Body of pancreas (tissue), 4 donors: ENCODE data around the gene EMC1. TPM values are rescaled to one million over a fixed set of nuclear protein-coding genes. Genes with fewer than 3 reads are reported as not detected.

Source experiments
- ATAC-seq: fragments of 150-250 bp; one replicate; pipeline ENCODE4 v1.9.1; 2016
- DNase-seq, 4 donors: peaks; one replicate each; pipeline ENCODE4 v3.0.0-alpha.2; 2019
- H3K27ac ChIP-seq, 4 donors: fragments of 200-600 bp; sonication (generic); 1 replicate in 3 of 4; 2 replicates in 1 of 4; pipeline versions ENCODE4 v1.5.1 to v1.6.1; 2016 to 2019; ENCODE audit warnings: mild to moderate bottlenecking in 1 of 4, mixed read lengths in 1 of 4, moderate library complexity in 1 of 4
- H3K27me3 ChIP-seq, 2 donors: fragments of 200-600 bp; sonication (generic); one replicate each; pipeline ENCODE4 v1.6.0; 2016; ENCODE audit warnings: mild to moderate bottlenecking in 1 of 2
- H3K36me3 ChIP-seq, 2 donors: fragments of 200-600 bp; sonication (generic); replicated peaks in 1 of 2; 2 replicates each; pipeline ENCODE4 v1.5.1; 2016; ENCODE audit warnings: low read depth in 2 of 2; ENCODE audit not compliant: insufficient read depth in 1 of 2
- H3K4me1 ChIP-seq: fragments of 200-600 bp; sonication (generic); one replicate; pipeline ENCODE4 v1.6.0; 2016
- H3K4me3 ChIP-seq, 2 donors: fragments of 200-600 bp; sonication (generic); 1 replicate in 1 of 2; 2 replicates in 1 of 2; pipeline ENCODE4 v1.5.1; 2016 to 2019
- H3K9me3 ChIP-seq, 3 donors: fragments of 200-600 bp; sonication (generic); 1 replicate in 2 of 3; 2 replicates in 1 of 3; pipeline ENCODE4 v1.5.1; 2016
- POLR2A ChIP-seq, 3 donors: fragments of 450-650 bp; IDR thresholded peaks; one replicate each; pipeline ENCODE4 v1.6.1; 2016; ENCODE audit warnings: antibody characterized with exemption in 3 of 3, mild to moderate bottlenecking in 2 of 3
- WGBS, 2 donors: methylation state at CpG; one replicate each; pipeline ENCODE4 v1.1.5; 2017; 5-methylcytosine and 5-hydroxymethylcytosine counted together
- intact Hi-C: fragments of 100-400 bp; cut with DNase I; formaldehyde crosslinking; loops from one replicate; pipeline ENCODE4 v1.15.1; 2023
- total RNA-seq, 2 donors: library from RNA; depleted of rRNA; stranded (reverse); fragments of >200 nt; gene quantifications; one replicate each; pipeline ENCODE4 v1.1.0, GENCODE V29; 2016
- TF ChIP-seq, protein P1 (sequence below), 7 experiments: fragments of 450-650 bp in 4 of 7; fragments of 200-600 bp in 3 of 7; sonication (generic) in 3 of 7; IDR thresholded peaks; one replicate each; pipeline ENCODE4 v1.5.1; 2016 to 2019; ENCODE audit warnings: antibody characterized with exemption in 7 of 7

Gene EMC1
- total RNA-seq, 2 donors from 2014 or later, result 15.3 to 23.7 TPM

GRCh38 chr1:19197845-19198244 lies 53.5 kb downstream of the EMC1 start:
- Histone ChIP-seq H3K27ac (no peak overlapping the region), H3K4me3 (no peak overlapping the region), H3K4me1 (peaks cover 12% of the 10 kb centered on the region), H3K36me3 (peaks cover 3 to 36% of the 10 kb centered on the region in 2 donors), H3K9me3 (no peaks in the 10 kb centered on the region), H3K27me3 (no peaks in the 10 kb centered on the region)
- intact Hi-C loops, result no loop called here
- 56 to 65% methylated on average over 2 of the region's 2 CpGs for WGBS, 2 donors
- no peak for TF ChIP-seq POLR2A (IDR thresholded peaks at IDR 0.05)
- no peak for ATAC-seq
- no peak for DNase-seq

GRCh38 chr1:19196331-19196730 lies 55.0 kb downstream of the EMC1 start:
- no peak for ATAC-seq
- 93 to 95% methylated on average over 3 of the region's 3 CpGs for WGBS, 2 donors

DNA sequence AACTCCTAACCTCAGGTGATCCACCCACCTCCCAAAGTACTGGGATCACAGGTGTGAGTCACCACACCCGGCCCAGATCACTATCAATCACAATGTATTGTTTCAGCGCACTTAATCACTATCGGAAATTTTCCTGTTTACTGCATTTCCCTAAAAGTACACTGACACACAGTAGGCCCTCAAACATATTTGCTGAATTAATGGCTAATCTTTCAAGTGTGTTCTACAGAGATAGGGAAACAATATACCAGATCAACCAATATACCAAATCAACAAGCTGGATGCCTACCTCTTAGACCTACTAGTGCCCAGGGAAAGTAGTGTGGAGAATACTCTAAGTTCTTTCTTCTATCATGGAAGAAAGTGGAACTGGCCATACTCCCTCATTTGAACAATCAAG lies 58.3 kb downstream of the EMC1 start:
- no peaks in the 10 kb centered on the region for H3K4me1 ChIP-seq
- 85 to 92% methylated on average over 3 of the region's 3 CpGs for WGBS, 2 donors
- H3K27me3 ChIP-seq, result no peaks in the 10 kb centered on the region
- H3K27ac ChIP-seq, result no peak overlapping the region
- TF ChIP-seq, protein P1, sequence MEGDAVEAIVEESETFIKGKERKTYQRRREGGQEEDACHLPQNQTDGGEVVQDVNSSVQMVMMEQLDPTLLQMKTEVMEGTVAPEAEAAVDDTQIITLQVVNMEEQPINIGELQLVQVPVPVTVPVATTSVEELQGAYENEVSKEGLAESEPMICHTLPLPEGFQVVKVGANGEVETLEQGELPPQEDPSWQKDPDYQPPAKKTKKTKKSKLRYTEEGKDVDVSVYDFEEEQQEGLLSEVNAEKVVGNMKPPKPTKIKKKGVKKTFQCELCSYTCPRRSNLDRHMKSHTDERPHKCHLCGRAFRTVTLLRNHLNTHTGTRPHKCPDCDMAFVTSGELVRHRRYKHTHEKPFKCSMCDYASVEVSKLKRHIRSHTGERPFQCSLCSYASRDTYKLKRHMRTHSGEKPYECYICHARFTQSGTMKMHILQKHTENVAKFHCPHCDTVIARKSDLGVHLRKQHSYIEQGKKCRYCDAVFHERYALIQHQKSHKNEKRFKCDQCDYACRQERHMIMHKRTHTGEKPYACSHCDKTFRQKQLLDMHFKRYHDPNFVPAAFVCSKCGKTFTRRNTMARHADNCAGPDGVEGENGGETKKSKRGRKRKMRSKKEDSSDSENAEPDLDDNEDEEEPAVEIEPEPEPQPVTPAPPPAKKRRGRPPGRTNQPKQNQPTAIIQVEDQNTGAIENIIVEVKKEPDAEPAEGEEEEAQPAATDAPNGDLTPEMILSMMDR (IDR thresholded peaks at IDR 0.05), result no peak
- peaks cover 10 to 46% of the 10 kb centered on the region in 2 donors for H3K36me3 ChIP-seq
- ATAC-seq (no peak), DNase-seq (no peak)
- intact Hi-C loops, result no loop called here
- H3K9me3 ChIP-seq, result no peaks in the 10 kb centered on the region
- H3K4me3 ChIP-seq, result no peak overlapping the region

More at GRCh38 chr1:19196331-19196730, 55.0 kb downstream of the EMC1 start:
- no peak overlapping the region for H3K4me3 ChIP-seq
- H3K4me1 ChIP-seq, result no peaks in the 10 kb centered on the region
- no peaks in the 10 kb centered on the region for H3K27me3 ChIP-seq
- intact Hi-C loops, result no loop called here
- no peak for DNase-seq
- no peak for TF ChIP-seq POLR2A (IDR thresholded peaks at IDR 0.05)
- TF ChIP-seq, protein P1 (IDR thresholded peaks at IDR 0.05), result no peak
- H3K27ac ChIP-seq, result no peak overlapping the region
- H3K36me3 ChIP-seq, result peaks cover 10 to 51% of the 10 kb centered on the region in 2 donors
- H3K9me3 ChIP-seq, result no peaks in the 10 kb centered on the region

DNA sequence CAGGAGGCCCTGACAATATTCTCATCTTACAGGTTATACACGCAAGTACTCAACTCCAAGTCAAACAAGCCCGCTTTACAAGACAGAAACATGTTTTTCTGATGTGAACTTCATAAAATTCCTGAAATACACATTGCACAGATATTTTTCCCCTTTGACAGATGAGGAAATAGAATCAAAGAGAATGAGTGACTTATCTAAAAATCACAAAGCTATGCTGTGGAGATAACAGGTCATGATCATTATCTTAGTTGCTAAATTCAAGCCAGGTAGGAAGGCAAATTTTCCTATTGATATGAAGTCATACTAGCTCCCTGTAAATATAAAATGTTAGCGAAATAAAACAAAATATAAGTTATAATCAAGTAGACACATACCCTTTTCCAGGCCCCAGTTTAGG lies 59.5 kb downstream of the EMC1 start:
- H3K4me3 ChIP-seq, result no peak overlapping the region
- WGBS, 2 donors, result 93 to 97% methylated on average over 3 of the region's 3 CpGs
- no peaks in the 10 kb centered on the region for H3K27me3 ChIP-seq
- H3K27ac ChIP-seq, result no peak overlapping the region
- no peaks in the 10 kb centered on the region for H3K9me3 ChIP-seq
- intact Hi-C loops, result no loop called here
- no peaks in the 10 kb centered on the region for H3K4me1 ChIP-seq
- peaks cover 10 to 38% of the 10 kb centered on the region in 2 donors for H3K36me3 ChIP-seq
- no peak for ATAC-seq
- no peak for DNase-seq
- no peak for TF ChIP-seq POLR2A (IDR thresholded peaks at IDR 0.05)
- TF ChIP-seq, protein P1 (IDR thresholded peaks at IDR 0.05), result no peak

GRCh38 chr1:19190468-19190867 lies 60.9 kb downstream of the EMC1 start:
- Histone ChIP-seq H3K4me1 (no peaks in the 10 kb centered on the region), H3K9me3 (no peaks in the 10 kb centered on the region), H3K27ac (no peak overlapping the region), H3K4me3 (no peak overlapping the region), H3K27me3 (no peaks in the 10 kb centered on the region), H3K36me3 (peaks cover 14 to 40% of the 10 kb centered on the region in 2 donors)
- ATAC-seq (no peak), DNase-seq (no peak)
- no peak for TF ChIP-seq POLR2A (IDR thresholded peaks at IDR 0.05)
- TF ChIP-seq, protein P1 (IDR thresholded peaks at IDR 0.05), result no peak
- intact Hi-C loops, result no loop called here
- WGBS, 2 donors, result 89 to 92% methylated on average over 4 of the region's 4 CpGs
